A549 treated with RU486 at 1 μM for 4 hours (cell line): Measurements from ENCODE around the gene RGS8. TPM values are rescaled to one million over a fixed set of nuclear protein-coding genes. Genes with fewer than 3 reads are reported as not detected.

ENCODE experiments used
- total RNA-seq: library from RNA; stranded (reverse); fragments of 200-300 nt; extraction: Qiagen RNA extraction; gene quantifications from 5 replicates; pipeline ENCODE4 v1.2.3, GENCODE V29; 2022; ENCODE audit warnings: low read depth

RGS8 gene, protein sequence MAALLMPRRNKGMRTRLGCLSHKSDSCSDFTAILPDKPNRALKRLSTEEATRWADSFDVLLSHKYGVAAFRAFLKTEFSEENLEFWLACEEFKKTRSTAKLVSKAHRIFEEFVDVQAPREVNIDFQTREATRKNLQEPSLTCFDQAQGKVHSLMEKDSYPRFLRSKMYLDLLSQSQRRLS
- not detected in 5 replicates for total RNA-seq

DNA sequence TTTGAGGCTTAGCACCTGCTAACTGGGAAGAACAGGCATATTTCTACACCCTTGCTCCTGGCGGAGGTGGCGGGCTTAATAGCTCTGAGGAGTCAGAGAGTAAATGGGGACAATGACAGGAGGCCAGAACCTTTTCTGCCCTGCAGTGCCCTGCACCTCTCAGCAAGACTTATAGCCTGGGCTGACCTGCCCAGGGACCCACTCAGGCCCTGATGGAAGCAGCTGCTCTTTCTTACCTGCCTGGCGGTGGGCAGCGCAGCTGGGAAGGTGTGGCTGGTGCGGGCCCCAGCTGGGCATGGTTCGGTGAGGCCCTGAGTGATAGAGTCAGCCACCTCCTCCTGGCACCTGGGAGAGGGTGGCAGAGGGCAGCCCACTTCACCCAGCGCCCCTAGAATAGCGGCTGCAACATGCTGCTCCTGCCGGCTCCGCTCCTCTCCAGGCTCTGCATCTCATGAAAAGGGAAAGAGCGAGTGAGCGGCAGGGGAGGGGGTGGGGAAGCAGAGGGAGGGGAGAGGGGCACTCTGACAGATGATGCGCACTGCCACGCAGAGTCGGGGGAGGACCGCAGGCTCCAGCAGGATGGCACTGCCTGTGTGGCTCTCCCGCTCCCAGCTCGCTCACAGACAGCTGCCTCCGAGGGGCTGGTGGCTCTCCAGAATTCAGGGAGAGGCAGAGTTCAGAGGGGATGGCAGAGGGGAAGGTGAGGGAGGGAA lies at the start of gene RGS8:
Gene RGS8 (minus strand): TSS at position 472 of the 713 bp plus-strand sequence. CDS start 14,938 bp downstream, outside the sequence.

Other genes starting within 250 kb of the RGS8 start
- not detected in 5 replicates for gene RGSL1, start 234.4 kb downstream of the RGS8 start, total RNA-seq
- gene RNASEL, start 95.3 kb downstream of the RGS8 start, total RNA-seq: 1.8 to 2.6 TPM (median 2.3 TPM) in 5 replicates
- gene RGS16, start 80.2 kb downstream of the RGS8 start, total RNA-seq: 0.17 to 0.37 TPM (median 0.34 TPM) in 5 replicates
- gene NPL, start 105.2 kb upstream of the RGS8 start, total RNA-seq: 0.57 to 1.5 TPM (median 0.79 TPM) in 5 replicates
- gene DHX9, start 154.8 kb upstream of the RGS8 start, total RNA-seq: 157 to 187 TPM (median 175 TPM) in 5 replicates